Pancreas (tissue), 10 donors: ENCODE measurements around the gene ADIPOQ. TPM values are rescaled to one million over a fixed set of nuclear protein-coding genes. Genes with fewer than 3 reads are reported as not detected.
"Not testable (repeated sequence)": the region's sequence is repeated elsewhere in the genome, so short reads cannot be mapped to it uniquely, and the experiment has no call there.

Experiments used
- ATAC-seq, 4 donors: fragments of 200-7000 bp; cut with Tn5 transposase; one replicate each; pipeline versions ENCODE4 v1.8.0 to v1.9.1; 2020; ENCODE audit warnings: mild to moderate bottlenecking in 4 of 4, moderate library complexity in 4 of 4
- DNase-seq, 6 donors: peaks; one replicate each; pipeline ENCODE4 v3.0.0-alpha.2; 2020
- FAIRE-seq: peaks from 2 replicates; lab custom pipeline; 2012; peaks lifted over from hg19 to GRCh38; lab: Jason Lieb, UNC
- H3K27ac ChIP-seq, 4 donors: fragments of 200-600 bp; sonication (generic); 1 replicate in 3 of 4; 2 replicates in 1 of 4; pipeline versions ENCODE4 v1.5.0 to v1.8.0; 2020
- H3K27me3 ChIP-seq, 4 donors: fragments of 200-600 bp; one replicate each; pipeline ENCODE4 v1.8.0; 2021
- H3K36me3 ChIP-seq, 3 donors: fragments of 200-600 bp; sonication (generic) in 1 of 3; one replicate each; pipeline versions ENCODE4 v1.5.0 to v1.8.0; 2020 to 2021
- H3K4me1 ChIP-seq, 3 donors: fragments of 200-600 bp; one replicate each; pipeline ENCODE4 v1.8.0; 2021
- H3K4me3 ChIP-seq, 4 donors: fragments of 200-600 bp; sonication (generic) in 2 of 4; one replicate each; pipeline versions ENCODE4 v1.5.0 to v1.8.0; 2020 to 2021
- H3K9me3 ChIP-seq, 4 donors: fragments of 200-600 bp; one replicate each; pipeline ENCODE4 v1.8.0; 2021
- CTCF ChIP-seq, 4 donors: fragments of 200-600 bp; sonication (generic) in 3 of 4; IDR thresholded peaks; one replicate each; pipeline versions ENCODE4 v1.5.0 to v1.8.0; 2021; ENCODE audit warnings: antibody characterized with exemption in 4 of 4
- WGBS, 2 donors: extraction: QIAGEN DNeasy Blood & Tissue Kit; methylation state at CpG; one replicate each; pipeline ENCODE4 v1.1.7; 2013; 5-methylcytosine and 5-hydroxymethylcytosine counted together
- intact Hi-C, 3 donors: fragments of 100-400 bp; cut with DNase I; formaldehyde crosslinking; loops; one replicate each; pipeline versions ENCODE4 v1.11.1 to v1.14.2; 2022
- polyA plus RNA-seq, 2 donors: library from polyadenylated mRNA; stranded (reverse); fragments of 200-250 nt; gene quantifications; one replicate each; pipeline ENCODE4 v1.2.3, GENCODE V29; 2013
- total RNA-seq, 6 donors: library from RNA; stranded (reverse); fragmentation: NEBNext Ultra II Directional in 4 of 6; extraction: Animal tissue kit (Norgen Biotek cat#: 25700) in 4 of 6; gene quantifications; one replicate each; pipeline versions ENCODE4 v1.2.1 to v1.2.4, GENCODE V29; 2021 to 2023
- donor health status: healthy with polysubstance abuse.
- donor health status: DM: no; HTN: no; CAD: no; lungs with moderate emphysema.
- donor health status: DM: no; HTN: no; CAD: no.
- donor health status: control.
- donor health status: control.
- donor health status: Bipolar disorder and iron deficiency.
- donor health status: DM: yes; HTN: yes; CAD: no.
- donor health status: DM: no; HTN: no; CAD: no.
- donor health status: DM: no; HTN: no; CAD: no.
- donor health status: DM: yes; HTN: yes; CAD: no.

Gene ADIPOQ
- total and polyA plus RNA-seq, 8 donors, result 0.03 to 15.1 (median 0.72) TPM

GRCh38 chr3:186854146-186854545 lies 11.6 kb downstream of the ADIPOQ start:
- Histone ChIP-seq H3K4me1 (no peaks in the 10 kb centered on the region), H3K27ac (no peak overlapping the region), H3K9me3 (no peaks in the 10 kb centered on the region), H3K4me3 (no peak overlapping the region), H3K27me3 (no peaks in the 10 kb centered on the region), H3K36me3 (no peaks in the 10 kb centered on the region)
- DNase-seq, result no peak
- ATAC-seq, result no peak
- no peak for FAIRE-seq
- TF ChIP-seq CTCF (IDR thresholded peaks at IDR 0.05), result no peak
- intact Hi-C loops, result no loop called here
- WGBS, 2 donors, result 87 to 92% methylated on average over 8 of the region's 8 CpGs

- ATAC-seq (no peak), DNase-seq (no peak), FAIRE-seq (no peak)
- TF ChIP-seq CTCF (IDR thresholded peaks at IDR 0.05), result no peak
- Histone ChIP-seq H3K27ac (no peak overlapping the region), H3K9me3 (no peaks in the 10 kb centered on the region), H3K4me3 (no peak overlapping the region), H3K4me1 (no peaks in the 10 kb centered on the region), H3K36me3 (no peaks in the 10 kb centered on the region), H3K27me3 (no peaks in the 10 kb centered on the region)
- intact Hi-C loops, result no loop called here
- 0% methylated on average over 1 of the region's 1 CpG for WGBS, 2 donors
Observed at GRCh38 chr3:186854954-186855353, 12.4 kb downstream of the ADIPOQ start.

DNA sequence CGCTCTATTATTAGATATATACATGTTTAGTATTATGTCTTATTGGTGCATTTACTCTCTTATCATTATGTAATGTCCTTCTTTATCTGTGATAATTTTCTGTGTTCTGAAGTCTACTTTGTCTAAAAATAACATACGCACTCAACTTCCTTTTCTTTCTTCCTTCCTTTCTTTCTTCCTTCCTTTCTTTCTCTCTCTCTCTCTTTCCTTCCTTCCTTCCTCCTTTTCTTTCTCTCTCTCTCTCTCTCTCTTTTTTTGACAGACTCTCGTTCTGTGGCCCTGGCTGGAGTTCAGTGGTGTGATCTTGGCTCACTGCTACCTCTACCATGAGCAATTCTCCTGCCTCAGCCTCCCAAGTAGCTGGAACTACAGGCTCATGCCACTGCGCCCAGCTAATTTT lies 15.2 kb downstream of the ADIPOQ start:
- no peak overlapping the region for H3K27ac ChIP-seq
- intact Hi-C loops, result no loop called here
- no peaks in the 10 kb centered on the region for H3K36me3 ChIP-seq
- no peak for TF ChIP-seq CTCF (IDR thresholded peaks at IDR 0.05)
- FAIRE-seq (no peak), ATAC-seq (no peak), DNase-seq (no peak)
- no peak overlapping the region for H3K4me3 ChIP-seq
- no peaks in the 10 kb centered on the region for H3K9me3 ChIP-seq
- no peaks in the 10 kb centered on the region for H3K27me3 ChIP-seq
- no peaks in the 10 kb centered on the region for H3K4me1 ChIP-seq
- WGBS, 2 donors, result 86 to 88% methylated on average over 4 of the region's 4 CpGs

DNA sequence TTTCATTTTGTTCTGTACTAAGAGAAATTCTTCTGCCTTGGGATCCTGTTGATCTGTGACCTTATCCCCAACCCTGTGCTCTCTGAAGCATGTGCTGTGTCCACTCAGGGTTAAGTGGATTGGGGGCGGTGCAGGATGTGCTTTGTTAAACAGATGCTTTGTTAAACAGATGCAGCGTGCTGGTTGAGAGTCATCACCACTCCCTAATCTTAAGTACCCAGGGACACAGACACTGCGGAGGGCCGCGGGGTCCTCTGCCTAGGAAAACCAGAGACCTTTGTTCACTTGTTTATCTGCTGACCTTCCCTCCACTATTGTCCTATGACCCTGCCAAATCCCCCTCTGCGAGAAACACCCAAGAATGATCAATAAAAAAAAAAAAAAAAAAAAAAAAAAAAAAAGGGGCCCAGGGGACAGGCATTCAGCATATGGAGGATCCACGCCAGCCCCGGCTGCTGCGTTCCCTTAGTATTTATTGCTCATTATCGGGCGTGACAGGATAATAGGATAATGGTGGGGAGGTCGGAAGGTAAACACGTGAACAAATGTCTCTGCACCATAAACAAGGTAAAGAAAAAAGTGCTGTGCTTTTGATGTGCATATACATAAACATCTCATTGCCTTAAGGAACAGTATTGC lies 22.8 kb downstream of the ADIPOQ start:
- DNase-seq, FAIRE-seq, intact Hi-C loops, H3K4me1 ChIP-seq, H3K4me3 ChIP-seq, H3K27ac ChIP-seq, H3K9me3 ChIP-seq, ATAC-seq, H3K36me3 ChIP-seq, H3K27me3 ChIP-seq: not testable (repeated sequence)
- no CpG with 5 or more reads among the region's 13 CpGs for WGBS, 2 donors

- H3K27ac ChIP-seq, intact Hi-C loops, H3K4me3 ChIP-seq, H3K9me3 ChIP-seq, DNase-seq, H3K27me3 ChIP-seq, FAIRE-seq, ATAC-seq, H3K36me3 ChIP-seq, H3K4me1 ChIP-seq: not testable (repeated sequence)
- WGBS, 2 donors, result no CpG with 5 or more reads among the region's 5 CpGs
Observed at GRCh38 chr3:186866095-186866494, 23.6 kb downstream of the ADIPOQ start.

DNA sequence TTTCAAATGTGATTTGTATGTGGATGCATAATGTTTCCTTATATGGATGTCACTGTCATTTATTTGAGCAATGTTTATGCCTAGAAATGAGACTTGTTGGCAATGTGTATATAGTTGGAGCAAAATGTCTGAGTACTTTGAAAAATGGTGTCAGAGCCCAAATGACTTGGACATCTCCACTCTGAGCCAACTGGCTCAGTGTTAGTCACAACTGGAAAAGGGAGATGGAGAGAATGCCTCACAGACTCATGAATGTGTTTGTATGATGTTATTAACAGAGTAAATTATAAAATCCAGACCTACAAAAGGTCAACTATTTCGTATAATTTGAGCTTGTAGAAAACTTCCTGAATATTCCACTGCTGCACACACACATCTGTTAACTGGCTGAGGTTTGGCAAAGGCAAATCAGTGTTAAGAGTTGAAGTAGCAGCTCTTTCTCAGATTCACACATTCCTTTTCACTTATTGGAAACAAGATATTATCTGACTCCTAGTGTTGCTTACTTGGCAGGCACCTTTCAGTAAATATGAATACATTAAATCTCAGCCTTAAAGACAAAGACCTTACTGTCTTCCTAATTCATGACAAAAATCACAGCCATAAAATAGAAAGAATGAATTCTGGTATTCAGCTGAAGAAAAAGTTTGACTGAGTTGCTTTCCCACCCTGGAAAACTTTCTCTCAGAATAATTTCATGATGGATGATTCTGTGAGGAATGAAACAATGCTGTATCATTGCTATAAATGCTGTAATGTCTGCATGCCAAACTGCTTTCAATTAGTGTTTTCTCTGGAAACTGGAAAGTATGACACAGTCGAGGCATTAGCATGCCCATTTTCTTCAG lies 27.0 kb downstream of the ADIPOQ start:
- no peak for TF ChIP-seq CTCF (IDR thresholded peaks at IDR 0.05)
- no peaks in the 10 kb centered on the region for H3K27me3 ChIP-seq
- peaks cover 0 to 5% (median 0%) of the 10 kb centered on the region in 3 donors for H3K4me1 ChIP-seq
- WGBS, 2 donors, result 14 to 19% methylated on average over 2 of the region's 2 CpGs
- DNase-seq, result no peak
- no peak for ATAC-seq
- H3K4me3 ChIP-seq, result no peak overlapping the region
- intact Hi-C loops, result no loop called here
- H3K36me3 ChIP-seq, result no peaks in the 10 kb centered on the region
- no peak overlapping the region for H3K27ac ChIP-seq
- FAIRE-seq, result no peak
- no peaks in the 10 kb centered on the region for H3K9me3 ChIP-seq
